Kidney (tissue), 14 donors: ENCODE results near the gene FBXW2. TPM values are rescaled to one million over a fixed set of nuclear protein-coding genes. Genes with fewer than 3 reads are reported as not detected.
A peak's percentile ranks its signal among the peaks of the same experiment; 100 is the strongest.

ENCODE experiments used
- DNase-seq, 5 donors: peaks; one replicate each; pipeline ENCODE4 v3.0.0-alpha.2; 2013 to 2020
- FAIRE-seq: peaks from 2 replicates; lab custom pipeline; 2012; peaks lifted over from hg19 to GRCh38; lab: Jason Lieb, UNC
- H3K27ac ChIP-seq, 2 donors: one replicate each; pipeline ENCODE4 v1.7.0; 2013; ENCODE audit warnings: low read depth in 2 of 2, low read length in 2 of 2, inconsistent platforms in 1 of 2
- H3K27me3 ChIP-seq: one replicate; pipeline ENCODE4 v1.7.1; 2013; ENCODE audit warnings: low read length, inconsistent platforms; ENCODE audit not compliant: control insufficient read depth, insufficient read depth
- H3K36me3 ChIP-seq, 3 donors: one replicate each; pipeline versions ENCODE4 v1.7.0 to v1.7.1; 2013; ENCODE audit warnings: low read length in 3 of 3, control low read depth in 1 of 3, inconsistent platforms in 1 of 3; ENCODE audit not compliant: insufficient read depth in 3 of 3, control insufficient read depth in 2 of 3
- H3K4me1 ChIP-seq, 3 donors: one replicate each; pipeline versions ENCODE4 v1.7.0 to v1.7.1; 2013; ENCODE audit warnings: low read length in 3 of 3, inconsistent platforms in 1 of 3, low read depth in 1 of 3; ENCODE audit not compliant: control insufficient read depth in 2 of 3, insufficient read depth in 2 of 3
- H3K4me3 ChIP-seq, 3 donors: one replicate each; pipeline versions ENCODE4 v1.7.0 to v1.8.1; 2013; ENCODE audit warnings: low read length in 3 of 3, control low read depth in 1 of 3, inconsistent platforms in 1 of 3
- H3K9ac ChIP-seq, 3 donors: one replicate each; pipeline versions ENCODE4 v1.7.0 to v1.7.1; 2013; ENCODE audit warnings: low read length in 3 of 3, control low read depth in 1 of 3, inconsistent platforms in 1 of 3
- H3K9me3 ChIP-seq, 3 donors: one replicate each; pipeline versions ENCODE4 v1.7.0 to v1.7.1; 2013; ENCODE audit warnings: low read length in 3 of 3, control low read depth in 1 of 3, inconsistent platforms in 1 of 3; ENCODE audit not compliant: control insufficient read depth in 2 of 3, insufficient read depth in 1 of 3
- intact Hi-C: fragments of 100-400 bp; cut with DNase I; formaldehyde crosslinking; loops from one replicate; pipeline ENCODE4 v1.11.1; 2022
- polyA plus RNA-seq: library from polyadenylated mRNA; stranded (reverse); fragments of 350-450 nt; fragmentation: Illumina TruSeq; extraction: RNeasy Lipid Tissue Mini Kit (QIAGEN cat#74804); gene quantifications from one replicate; pipeline ENCODE4 v1.2.3, GENCODE V29; 2014; ENCODE audit warnings: low read depth, low replicate concordance; ENCODE audit not compliant: insufficient read depth
- total RNA-seq: library from RNA; stranded (reverse); fragmentation: NEBNext Ultra II Directional; extraction: Animal tissue kit (Norgen Biotek cat#: 25700); gene quantifications from one replicate; pipeline ENCODE4 v1.2.1, GENCODE V29; 2021
- TF ChIP-seq, protein P1 (sequence below): IDR thresholded peaks from 3 replicates; pipeline ENCODE4 v1.5.1; 2012; ENCODE audit warnings: mild to moderate bottlenecking, moderate library complexity, borderline replicate concordance; ENCODE audit not compliant: insufficient read depth; ENCODE audit errors: extremely low read depth
- donor health status: control.
- donor health status: control.
- donor health status: control.
- donor health status: control.
- donor health status: control.
- donor health status: DM: yes; HTN: yes; CAD: no.
- donor health status: Normal renal cell carcinoma (clear cell type).

Gene FBXW2
- total and polyA plus RNA-seq, 2 donors from 2014 or later, result 13.8 to 67.8 TPM

DNA sequence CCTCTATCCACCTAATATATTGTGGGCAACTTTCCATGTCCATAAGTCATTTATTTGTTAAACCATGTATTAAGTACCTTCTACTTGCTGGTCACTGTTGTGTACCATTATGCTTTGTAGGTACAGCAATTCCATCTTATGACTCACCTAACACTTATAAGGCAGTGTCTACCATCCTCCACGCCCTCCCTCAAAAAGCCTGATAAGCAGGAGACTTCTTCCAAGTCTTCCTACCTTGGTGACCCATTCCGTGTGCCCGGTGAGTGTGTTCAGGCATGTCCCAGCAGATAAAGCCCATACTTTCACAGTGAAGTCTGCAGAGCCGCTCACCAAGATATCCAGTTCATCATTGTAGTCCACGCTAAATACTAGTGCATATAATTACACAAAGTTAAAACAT, 17.4 kb downstream of the FBXW2 start:
- no peak for DNase-seq

DNA sequence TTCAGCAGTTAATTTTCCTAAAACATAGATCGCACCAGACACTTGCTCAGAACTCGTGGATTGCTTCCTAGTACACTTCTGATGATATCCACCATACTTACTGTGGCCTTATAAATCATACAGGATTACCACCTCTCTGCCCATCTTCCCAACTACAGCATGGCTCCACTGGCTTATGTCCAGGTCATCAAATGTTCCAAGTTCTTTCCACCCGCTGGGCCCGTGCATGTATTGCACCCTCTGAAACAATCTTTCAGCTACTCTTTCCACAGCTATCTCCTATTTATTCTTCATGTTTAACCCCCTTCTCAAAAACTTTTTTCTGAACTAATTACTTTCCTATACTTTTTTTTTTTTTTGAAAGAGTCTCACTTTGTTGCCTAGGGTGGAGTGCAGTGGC, 18.5 kb downstream of the FBXW2 start:
- no peak overlapping the region for H3K4me3 ChIP-seq
- H3K9me3 ChIP-seq, result no peaks in the 10 kb centered on the region
- no peak for FAIRE-seq
- H3K36me3 ChIP-seq, result peaks cover 3 to 46% (median 25%) of the 10 kb centered on the region in 3 donors
- intact Hi-C loops, result no loop called here
- no peak for DNase-seq
- H3K27me3 ChIP-seq, result no peaks in the 10 kb centered on the region
- no peaks in the 10 kb centered on the region for H3K4me1 ChIP-seq
- no peak overlapping the region for H3K27ac ChIP-seq
- TF ChIP-seq, protein P1, sequence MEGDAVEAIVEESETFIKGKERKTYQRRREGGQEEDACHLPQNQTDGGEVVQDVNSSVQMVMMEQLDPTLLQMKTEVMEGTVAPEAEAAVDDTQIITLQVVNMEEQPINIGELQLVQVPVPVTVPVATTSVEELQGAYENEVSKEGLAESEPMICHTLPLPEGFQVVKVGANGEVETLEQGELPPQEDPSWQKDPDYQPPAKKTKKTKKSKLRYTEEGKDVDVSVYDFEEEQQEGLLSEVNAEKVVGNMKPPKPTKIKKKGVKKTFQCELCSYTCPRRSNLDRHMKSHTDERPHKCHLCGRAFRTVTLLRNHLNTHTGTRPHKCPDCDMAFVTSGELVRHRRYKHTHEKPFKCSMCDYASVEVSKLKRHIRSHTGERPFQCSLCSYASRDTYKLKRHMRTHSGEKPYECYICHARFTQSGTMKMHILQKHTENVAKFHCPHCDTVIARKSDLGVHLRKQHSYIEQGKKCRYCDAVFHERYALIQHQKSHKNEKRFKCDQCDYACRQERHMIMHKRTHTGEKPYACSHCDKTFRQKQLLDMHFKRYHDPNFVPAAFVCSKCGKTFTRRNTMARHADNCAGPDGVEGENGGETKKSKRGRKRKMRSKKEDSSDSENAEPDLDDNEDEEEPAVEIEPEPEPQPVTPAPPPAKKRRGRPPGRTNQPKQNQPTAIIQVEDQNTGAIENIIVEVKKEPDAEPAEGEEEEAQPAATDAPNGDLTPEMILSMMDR, result no peak
- no peak overlapping the region for H3K9ac ChIP-seq

More for the DNA sequence above, 17.4 kb downstream of the FBXW2 start:
- intact Hi-C loops, result no loop called here
- Histone ChIP-seq H3K9ac (no peak overlapping the region), H3K4me1 (no peaks in the 10 kb centered on the region), H3K36me3 (peaks cover 3 to 41% (median 21%) of the 10 kb centered on the region in 3 donors), H3K4me3 (no peak overlapping the region), H3K9me3 (no peaks in the 10 kb centered on the region), H3K27ac (no peak overlapping the region), H3K27me3 (no peaks in the 10 kb centered on the region)
- FAIRE-seq, result no peak
- TF ChIP-seq, protein P1, result no peak

DNA sequence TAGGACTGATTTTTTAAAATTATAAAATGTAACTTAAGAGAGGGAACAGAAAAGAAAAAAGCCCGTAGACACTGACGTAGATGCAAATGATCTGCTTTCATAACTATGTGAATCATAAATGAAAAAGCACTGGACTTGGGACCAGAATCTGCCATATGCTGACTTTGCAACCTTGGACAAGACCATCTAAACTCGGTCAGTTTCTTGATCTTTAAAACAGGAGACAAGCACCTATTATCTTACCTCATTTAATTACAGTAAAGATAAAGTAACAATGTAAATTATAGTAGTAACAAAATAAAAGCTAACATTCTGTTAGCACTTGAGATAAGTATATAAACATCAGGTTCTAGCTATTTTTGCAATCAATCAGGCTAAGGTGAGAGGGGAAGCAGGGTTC, 20.0 kb downstream of the FBXW2 start:
- Histone ChIP-seq H3K4me3 (no peak overlapping the region), H3K36me3 (peaks cover 3 to 54% (median 28%) of the 10 kb centered on the region in 3 donors), H3K9ac (no peak overlapping the region), H3K4me1 (no peaks in the 10 kb centered on the region), H3K27ac (peak overlapping the region in 1 of 2 donors; percentile 65), H3K9me3 (no peaks in the 10 kb centered on the region), H3K27me3 (no peaks in the 10 kb centered on the region)
- intact Hi-C loops, result no loop called here
- DNase-seq, result no peak
- FAIRE-seq, result no peak
- TF ChIP-seq, protein P1, result no peak

DNA sequence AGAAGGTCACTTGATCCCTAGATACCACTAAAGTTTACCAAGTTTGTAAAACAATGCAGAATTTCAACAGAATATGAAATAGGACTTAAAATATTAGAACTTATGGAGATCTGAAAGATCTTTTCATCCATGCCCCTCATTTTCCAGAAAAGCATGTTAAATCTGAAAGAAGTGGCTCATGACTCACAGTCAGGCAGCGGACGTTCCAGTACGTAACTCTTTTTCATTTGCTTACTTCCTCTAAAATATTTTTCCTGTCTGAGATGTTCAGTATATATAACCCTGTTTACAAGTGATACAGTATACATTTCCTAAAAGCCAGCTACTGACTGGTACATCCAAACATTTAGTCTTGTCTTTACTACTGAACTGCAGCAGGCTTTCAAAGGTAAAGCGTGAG, 22.3 kb downstream of the FBXW2 start:
- peaks cover 2 to 44% (median 21%) of the 10 kb centered on the region in 3 donors for H3K36me3 ChIP-seq
- no peak overlapping the region for H3K9ac ChIP-seq
- intact Hi-C loops, result no loop called here
- H3K27me3 ChIP-seq, result no peaks in the 10 kb centered on the region
- H3K9me3 ChIP-seq, result no peaks in the 10 kb centered on the region
- DNase-seq, result no peak
- H3K4me1 ChIP-seq, result no peaks in the 10 kb centered on the region
- TF ChIP-seq, protein P1, result no peak
- H3K4me3 ChIP-seq, result no peak overlapping the region
- no peak for FAIRE-seq
- no peak overlapping the region for H3K27ac ChIP-seq
